OCI-LY3 (cell line): ENCODE measurements around the gene PMCH.

Source experiments
- EZH2phosphoT487 ChIP-seq: fragments of 200-600 bp; shearing (Covaris generic); IDR thresholded peaks from 2 replicates; pipeline ENCODE4 v1.6.1; 2018; ENCODE audit warnings: antibody characterized with exemption, mixed run types, low read depth
- TF ChIP-seq, protein P1 (sequence below): fragments of 200-600, 300-600 bp; sonication (generic); IDR thresholded peaks from 2 replicates; pipeline ENCODE4 v1.5.1; 2014; ENCODE audit warnings: antibody characterized with exemption, low read length, low read depth

DNA sequence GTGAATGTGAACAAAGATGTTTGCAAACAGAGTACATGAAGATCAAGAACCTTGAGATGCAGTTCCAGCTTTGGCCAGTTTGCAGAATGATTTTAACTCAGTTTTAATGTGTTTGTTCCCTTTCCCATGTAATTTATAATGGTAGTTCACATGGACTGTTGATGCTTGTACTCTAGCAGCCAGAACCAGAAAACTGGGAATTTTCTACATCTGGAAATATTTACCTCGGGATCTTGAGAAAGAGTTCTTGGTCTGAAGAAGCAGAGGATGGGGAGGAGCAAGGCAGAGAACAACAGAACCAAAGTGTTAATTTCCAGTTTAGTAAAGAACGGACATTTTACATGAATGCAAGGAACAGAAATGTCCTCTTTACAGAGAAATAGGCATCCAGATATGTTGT is 37.0 kb upstream of the PMCH start:
- TF ChIP-seq, protein P1, sequence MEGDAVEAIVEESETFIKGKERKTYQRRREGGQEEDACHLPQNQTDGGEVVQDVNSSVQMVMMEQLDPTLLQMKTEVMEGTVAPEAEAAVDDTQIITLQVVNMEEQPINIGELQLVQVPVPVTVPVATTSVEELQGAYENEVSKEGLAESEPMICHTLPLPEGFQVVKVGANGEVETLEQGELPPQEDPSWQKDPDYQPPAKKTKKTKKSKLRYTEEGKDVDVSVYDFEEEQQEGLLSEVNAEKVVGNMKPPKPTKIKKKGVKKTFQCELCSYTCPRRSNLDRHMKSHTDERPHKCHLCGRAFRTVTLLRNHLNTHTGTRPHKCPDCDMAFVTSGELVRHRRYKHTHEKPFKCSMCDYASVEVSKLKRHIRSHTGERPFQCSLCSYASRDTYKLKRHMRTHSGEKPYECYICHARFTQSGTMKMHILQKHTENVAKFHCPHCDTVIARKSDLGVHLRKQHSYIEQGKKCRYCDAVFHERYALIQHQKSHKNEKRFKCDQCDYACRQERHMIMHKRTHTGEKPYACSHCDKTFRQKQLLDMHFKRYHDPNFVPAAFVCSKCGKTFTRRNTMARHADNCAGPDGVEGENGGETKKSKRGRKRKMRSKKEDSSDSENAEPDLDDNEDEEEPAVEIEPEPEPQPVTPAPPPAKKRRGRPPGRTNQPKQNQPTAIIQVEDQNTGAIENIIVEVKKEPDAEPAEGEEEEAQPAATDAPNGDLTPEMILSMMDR, result no peak
- TF ChIP-seq EZH2phosphoT487, result no peak
